LNCaP clone FGC (cell line): ENCODE data around the gene PPBP.
"Not testable (repeated sequence)": the region's sequence is repeated elsewhere in the genome, so short reads cannot be mapped to it uniquely, and the experiment has no call there.

ENCODE experiments used
- DNase-seq: peaks from one replicate; pipeline ENCODE4 v3.0.0-alpha.2; 2011; ENCODE audit warnings: low read depth
- H3K4me3 ChIP-seq: 2 replicates; pipeline ENCODE4 v1.5.1; 2011; ENCODE audit warnings: mild to moderate bottlenecking, low read depth, low read length, control low read depth
- TF ChIP-seq, protein P1 (sequence below): IDR thresholded peaks from 2 replicates; pipeline ENCODE4 v1.5.1; 2012; ENCODE audit warnings: mild to moderate bottlenecking; ENCODE audit not compliant: control insufficient read depth, insufficient read depth; ENCODE audit errors: extremely low read depth

PPBP gene

DNA sequence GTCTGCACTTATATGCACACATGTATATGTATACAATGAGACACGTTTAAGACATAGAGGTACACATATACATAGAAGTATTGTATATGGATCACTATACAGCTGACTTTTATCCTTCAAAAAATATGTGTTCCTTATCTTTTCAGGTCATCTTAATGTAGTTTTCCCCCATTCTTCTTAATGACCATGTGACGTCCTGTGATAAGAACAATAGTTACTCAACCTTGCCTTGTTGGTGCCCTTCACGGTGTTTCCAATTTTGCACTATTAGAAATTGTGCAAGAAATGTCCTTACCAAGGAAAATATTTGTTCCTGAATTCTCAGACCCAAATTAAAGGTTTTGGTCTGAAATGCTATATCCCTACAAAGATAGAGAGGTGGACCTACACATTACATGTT lies 1.0 kb upstream of the PPBP start:
- DNase-seq = no peak
- TF ChIP-seq, protein P1, sequence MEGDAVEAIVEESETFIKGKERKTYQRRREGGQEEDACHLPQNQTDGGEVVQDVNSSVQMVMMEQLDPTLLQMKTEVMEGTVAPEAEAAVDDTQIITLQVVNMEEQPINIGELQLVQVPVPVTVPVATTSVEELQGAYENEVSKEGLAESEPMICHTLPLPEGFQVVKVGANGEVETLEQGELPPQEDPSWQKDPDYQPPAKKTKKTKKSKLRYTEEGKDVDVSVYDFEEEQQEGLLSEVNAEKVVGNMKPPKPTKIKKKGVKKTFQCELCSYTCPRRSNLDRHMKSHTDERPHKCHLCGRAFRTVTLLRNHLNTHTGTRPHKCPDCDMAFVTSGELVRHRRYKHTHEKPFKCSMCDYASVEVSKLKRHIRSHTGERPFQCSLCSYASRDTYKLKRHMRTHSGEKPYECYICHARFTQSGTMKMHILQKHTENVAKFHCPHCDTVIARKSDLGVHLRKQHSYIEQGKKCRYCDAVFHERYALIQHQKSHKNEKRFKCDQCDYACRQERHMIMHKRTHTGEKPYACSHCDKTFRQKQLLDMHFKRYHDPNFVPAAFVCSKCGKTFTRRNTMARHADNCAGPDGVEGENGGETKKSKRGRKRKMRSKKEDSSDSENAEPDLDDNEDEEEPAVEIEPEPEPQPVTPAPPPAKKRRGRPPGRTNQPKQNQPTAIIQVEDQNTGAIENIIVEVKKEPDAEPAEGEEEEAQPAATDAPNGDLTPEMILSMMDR = no peak
- no peak overlapping the region for H3K4me3 ChIP-seq

DNA sequence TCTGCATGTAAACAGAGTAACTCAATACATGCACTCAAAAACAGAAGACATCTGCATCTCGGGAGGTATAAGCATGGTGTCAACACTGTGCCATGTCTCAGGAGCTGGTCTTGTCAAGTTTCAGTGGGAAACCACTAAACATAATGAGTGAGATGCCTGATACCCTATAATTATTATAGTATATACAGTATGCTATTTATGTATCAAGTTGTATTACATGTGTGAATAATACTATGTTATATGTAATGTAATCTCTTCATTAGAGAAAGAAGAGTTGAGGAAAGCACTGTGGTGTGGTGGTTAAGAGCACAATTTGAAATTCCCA lies 2.5 kb downstream of the PPBP start:
- no peak for DNase-seq
- TF ChIP-seq, protein P1 = no peak
- no peak overlapping the region for H3K4me3 ChIP-seq

DNA sequence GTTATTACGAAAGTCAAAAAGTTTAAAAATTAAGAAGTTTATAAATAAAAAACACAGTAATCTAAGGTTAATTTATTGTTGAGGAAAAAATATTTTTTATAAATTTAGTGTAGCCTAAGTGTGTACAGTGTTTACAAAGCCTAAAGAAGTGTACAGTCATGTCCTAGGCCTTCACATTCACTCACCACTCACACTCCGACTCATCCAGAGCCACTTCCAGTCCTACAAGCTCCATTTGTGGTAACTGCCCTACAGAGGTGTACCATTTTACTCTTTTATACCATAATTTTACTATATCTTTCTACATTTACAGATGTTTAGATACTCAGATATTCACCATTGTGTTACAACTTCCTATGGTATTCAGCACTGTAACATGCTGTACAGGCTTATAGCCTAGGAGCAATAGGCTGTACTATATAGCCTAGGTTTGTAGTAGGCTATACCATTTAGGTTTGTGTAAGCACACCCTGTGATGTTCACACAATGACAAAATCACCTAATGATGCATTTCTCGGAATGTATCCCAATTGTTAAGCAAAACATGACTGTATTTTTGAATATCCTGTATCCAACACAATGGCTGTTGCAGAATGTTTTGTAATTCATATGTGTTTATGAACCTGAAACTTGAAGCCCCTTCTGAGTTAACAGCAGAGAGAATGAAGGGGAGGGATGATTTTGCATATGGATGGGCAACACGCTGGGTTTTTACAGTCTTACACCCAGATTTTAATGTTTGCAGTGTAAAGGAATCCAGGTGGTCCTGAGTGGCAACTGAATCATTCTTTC lies 3.1 kb downstream of the PPBP start:
- no peak overlapping the region for H3K4me3 ChIP-seq
- no peak for DNase-seq
- TF ChIP-seq, protein P1 = no peak

DNA sequence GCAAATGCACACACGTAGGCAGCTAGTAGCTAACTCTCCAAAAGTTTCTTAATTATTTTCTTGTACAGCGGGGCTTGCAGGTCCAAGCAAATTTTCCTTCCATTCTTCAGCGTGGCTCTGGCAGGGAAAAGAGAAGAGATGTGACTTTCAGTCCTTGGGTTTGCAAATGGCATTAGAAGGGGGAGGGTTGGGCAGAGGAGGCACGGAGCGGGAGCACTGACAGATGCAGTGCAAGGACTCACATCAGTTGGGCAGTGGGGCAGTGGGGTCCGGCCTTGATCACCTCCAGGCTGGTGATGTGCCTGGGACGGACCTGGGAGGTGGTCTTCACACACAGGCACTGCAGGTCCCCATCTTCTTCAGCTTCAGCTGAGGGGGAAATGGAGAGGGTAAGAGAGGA lies 6.8 kb downstream of the PPBP start:
- not testable (repeated sequence) for H3K4me3 ChIP-seq, DNase-seq

DNA sequence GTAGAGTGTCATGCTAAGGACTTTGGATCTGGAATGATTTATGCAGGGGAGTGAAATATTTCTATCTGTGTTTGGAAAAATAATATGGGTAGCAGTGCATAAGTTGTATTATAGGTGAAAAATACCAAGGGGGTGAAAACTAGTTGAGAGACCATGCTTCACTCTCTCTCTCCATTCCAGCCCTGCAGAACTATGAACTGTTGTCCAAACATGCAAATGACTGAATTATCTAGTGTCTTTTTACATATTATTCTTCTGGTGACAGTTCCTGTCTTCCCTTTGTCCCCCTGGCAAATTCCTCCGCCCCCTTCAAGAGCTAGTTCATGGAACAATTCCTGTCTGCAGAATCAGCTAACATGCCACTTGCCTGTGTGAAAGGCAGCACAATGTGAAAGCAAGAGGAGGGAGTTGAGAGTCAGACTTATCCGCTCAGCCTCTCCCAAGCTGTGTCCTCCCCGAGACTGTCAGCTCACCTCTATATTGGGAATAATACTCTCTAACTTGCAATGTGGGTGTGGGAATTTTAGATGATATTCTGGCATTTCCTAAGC lies 8.5 kb downstream of the PPBP start:
- no peak overlapping the region for H3K4me3 ChIP-seq
- TF ChIP-seq, protein P1 = no peak
- no peak for DNase-seq

DNA sequence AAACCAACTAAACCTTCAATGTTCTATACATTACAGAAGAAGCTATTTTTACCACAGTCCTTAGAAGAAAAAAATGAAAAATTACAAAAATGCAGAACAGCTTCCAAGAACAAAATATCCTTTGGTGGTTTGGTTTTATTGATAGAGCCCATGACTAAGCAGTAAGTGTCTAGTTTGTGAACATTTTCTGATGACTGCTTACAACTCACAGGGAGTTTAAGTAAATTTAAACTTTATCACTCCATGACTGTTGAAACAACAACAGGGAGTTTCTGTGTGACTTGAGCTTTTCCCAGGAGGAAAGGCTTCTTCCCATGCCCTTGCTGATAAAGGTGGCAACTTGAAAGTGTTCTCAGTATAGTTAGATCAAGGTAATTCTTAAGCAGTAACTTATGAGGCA lies 9.1 kb downstream of the PPBP start:
- TF ChIP-seq, protein P1 = no peak
- DNase-seq = no peak
- H3K4me3 ChIP-seq = no peak overlapping the region

DNA sequence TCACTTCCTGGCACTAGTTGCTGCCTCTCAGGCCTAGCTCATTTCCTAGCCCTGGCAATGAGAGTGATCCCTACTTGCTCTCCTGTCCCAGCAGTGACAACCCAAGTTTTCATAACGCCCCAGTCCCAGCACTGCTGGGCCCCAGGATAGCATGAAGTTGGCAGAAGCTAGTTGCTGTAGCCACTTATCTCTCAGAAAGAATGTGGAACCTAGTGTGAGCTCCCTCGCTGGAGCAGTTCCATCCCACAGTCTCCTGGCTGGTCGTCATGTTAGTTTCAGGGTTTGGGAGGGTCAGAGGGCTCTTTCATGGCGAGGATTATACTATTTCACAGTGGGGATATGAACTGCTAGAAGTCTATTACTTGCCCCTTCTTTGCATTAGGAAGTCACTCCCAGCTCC lies 11.3 kb downstream of the PPBP start:
- TF ChIP-seq, protein P1 = no peak
- no peak for DNase-seq
- H3K4me3 ChIP-seq = no peak overlapping the region
